Measurements from ENCODE around the gene PAN3.

Gene PAN3

GRCh38 chr13:28337166-28338005 is 199.0 kb downstream of the PAN3 start:
- TF ChIP-seq CTCF (IDR thresholded peaks at IDR 0.05; ENCODE audit: insufficient read depth, low read depth, low read length, missing control alignments) = no peak
- DNase-seq (ENCODE audit: low read depth) = no peak
- no peak overlapping the region for H3K4me3 ChIP-seq (ENCODE audit: low read depth, low read length)

GRCh38 chr13:28338006-28338574 is 199.7 kb downstream of the PAN3 start:
- H3K4me3 ChIP-seq (ENCODE audit: low read depth, low read length) = no peak overlapping the region
- no peak for TF ChIP-seq CTCF (IDR thresholded peaks at IDR 0.05; ENCODE audit: insufficient read depth, low read depth, low read length, missing control alignments)
- no peak for DNase-seq (ENCODE audit: low read depth)

DNA sequence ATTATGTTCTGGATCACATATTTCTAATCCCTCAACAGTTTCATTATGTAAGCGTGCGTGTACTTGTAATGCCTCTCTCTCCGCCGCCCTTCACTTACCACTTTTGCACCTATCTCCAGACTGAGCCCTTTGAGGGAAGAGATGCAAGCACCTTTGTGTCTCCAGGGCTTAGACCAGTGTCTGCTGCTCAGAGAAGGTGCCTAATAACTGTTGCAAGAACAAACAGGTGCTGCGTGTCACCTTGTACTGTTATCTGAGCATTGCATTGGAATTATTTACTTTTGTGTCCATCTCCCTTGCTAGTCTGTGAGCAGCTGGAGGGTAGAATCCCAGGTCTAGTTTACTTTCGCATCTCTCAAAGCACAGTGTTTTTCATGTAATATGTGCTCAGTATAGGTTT is 200.4 kb downstream of the PAN3 start:
- DNase-seq (ENCODE audit: low read depth) = no peak
- no peak overlapping the region for H3K4me3 ChIP-seq (ENCODE audit: low read depth, low read length)
- no peak for TF ChIP-seq CTCF (IDR thresholded peaks at IDR 0.05; ENCODE audit: insufficient read depth, low read depth, low read length, missing control alignments)

DNA sequence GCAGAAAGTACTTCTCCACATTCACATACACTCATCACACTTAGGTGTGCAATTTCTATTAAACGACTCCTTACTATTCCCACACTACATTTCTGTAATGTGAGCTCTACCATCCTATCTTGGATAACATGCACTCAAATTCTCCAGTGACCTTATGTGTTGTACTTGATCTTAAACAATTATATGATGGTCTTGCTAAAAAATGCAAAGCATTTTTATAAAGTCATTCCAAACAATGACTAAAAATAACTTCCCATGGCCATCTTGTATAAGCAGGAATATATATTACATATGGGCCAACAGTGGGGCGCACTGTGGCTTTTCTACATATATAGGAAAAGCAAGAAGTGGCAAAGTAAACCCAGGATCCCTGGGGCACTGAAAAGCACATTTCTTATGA is 201.1 kb downstream of the PAN3 start:
- no peak for TF ChIP-seq CTCF (IDR thresholded peaks at IDR 0.05; ENCODE audit: insufficient read depth, low read depth, low read length, missing control alignments)
- no peak for DNase-seq (ENCODE audit: low read depth)

DNA sequence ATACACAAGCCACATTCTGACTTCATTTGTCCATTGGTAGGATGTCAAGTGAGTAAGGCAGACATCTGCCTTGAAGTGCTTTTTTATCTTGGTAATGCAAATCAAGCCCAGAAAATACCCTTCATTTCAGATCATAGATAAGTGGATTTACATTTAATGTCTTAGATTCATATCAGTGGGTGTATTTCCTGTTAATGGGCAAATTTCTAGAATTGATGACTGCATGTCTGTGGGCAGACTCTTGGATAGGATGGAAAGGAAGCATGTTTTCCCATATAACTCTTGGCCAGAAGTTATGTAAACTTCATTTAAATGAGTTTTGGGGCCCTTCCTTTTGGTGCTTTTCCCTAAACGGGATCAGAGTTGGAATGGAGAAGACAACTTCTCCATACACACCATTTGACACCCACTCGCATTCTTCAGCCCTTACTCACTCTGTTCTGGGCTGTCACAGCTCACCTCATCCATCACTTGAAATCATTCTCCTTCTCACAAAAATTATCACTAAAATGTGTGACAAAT is 202.0 kb downstream of the PAN3 start:
- no peak for DNase-seq (ENCODE audit: low read depth)
- no peak overlapping the region for H3K4me3 ChIP-seq (ENCODE audit: low read depth, low read length)
- no peak for TF ChIP-seq CTCF (IDR thresholded peaks at IDR 0.05; ENCODE audit: insufficient read depth, low read depth, low read length, missing control alignments)

More for the DNA sequence above, 201.1 kb downstream of the PAN3 start:
- no peak overlapping the region for H3K4me3 ChIP-seq (ENCODE audit: low read depth, low read length)

GRCh38 chr13:28342251-28342650 is 203.9 kb downstream of the PAN3 start:
- DNase-seq (ENCODE audit: low read depth) = no peak
- no peak overlapping the region for H3K4me3 ChIP-seq (ENCODE audit: low read depth, low read length)
- no peak for TF ChIP-seq CTCF (IDR thresholded peaks at IDR 0.05; ENCODE audit: insufficient read depth, low read depth, low read length, missing control alignments)
